NCI-H2107 treated with DMSO at 0.1 percent for 48 hours (cell line): ENCODE data around the gene GSTM2.

Experiments used
- DNase-seq: peaks from one replicate; lab custom pipeline; 2025; ENCODE audit not compliant: unreplicated experiment; lab: John Stamatoyannopoulos, UW

Gene GSTM2

GRCh38 chr1:109712321-109712864 lies 44.5 kb downstream of the GSTM2 start:
- DNase-seq: no peak

GRCh38 chr1:109713636-109714035 lies 45.8 kb downstream of the GSTM2 start:
- DNase-seq: no peak

GRCh38 chr1:109714661-109715372 lies 47.0 kb downstream of the GSTM2 start:
- DNase-seq: no peak

GRCh38 chr1:109716121-109716520 lies 48.3 kb downstream of the GSTM2 start:
- no peak for DNase-seq

GRCh38 chr1:109716570-109717090 lies 48.8 kb downstream of the GSTM2 start:
- DNase-seq: no peak

GRCh38 chr1:109717729-109718128 lies 49.9 kb downstream of the GSTM2 start:
- no peak for DNase-seq

- DNase-seq: no peak
Measured at GRCh38 chr1:109718495-109718894, 50.6 kb downstream of the GSTM2 start.

- no peak for DNase-seq
Measured at GRCh38 chr1:109719337-109719837, 51.5 kb downstream of the GSTM2 start.

- no peak for DNase-seq
Measured at GRCh38 chr1:109721042-109721441, 53.2 kb downstream of the GSTM2 start.

- no peak for DNase-seq
Measured at GRCh38 chr1:109721971-109722370, 54.1 kb downstream of the GSTM2 start.

GRCh38 chr1:109722908-109723691 lies 55.2 kb downstream of the GSTM2 start:
- DNase-seq: no peak
